ENCODE measurements around the gene ANKZF1.
"Not testable (repeated sequence)": the region's sequence is repeated elsewhere in the genome, so short reads cannot be mapped to it uniquely, and the experiment has no call there.

Gene ANKZF1

GRCh38 chr2:219254590-219255201 lies 25.1 kb downstream of the ANKZF1 start:
- DNase-seq (ENCODE audit: low read depth), result no peak

DNA sequence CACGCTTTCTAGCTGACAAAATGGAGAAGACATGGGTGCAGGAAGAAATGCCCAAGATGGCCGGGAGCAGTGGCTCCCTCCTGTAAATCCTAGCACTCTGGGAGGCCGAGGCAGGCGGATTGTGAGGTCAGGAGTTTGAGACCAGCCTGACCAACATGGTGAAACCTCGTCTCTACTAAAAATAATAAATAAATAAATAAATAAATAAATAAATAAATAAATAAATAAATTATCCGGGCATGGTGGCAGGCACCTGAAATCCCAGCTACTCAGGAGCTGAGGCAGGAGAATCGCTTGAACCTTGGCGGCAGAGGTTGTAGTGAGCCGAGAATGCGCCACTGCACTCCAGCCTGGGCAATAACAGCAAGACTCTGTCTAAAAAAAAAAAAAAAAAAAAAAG lies 29.3 kb downstream of the ANKZF1 start:
- not testable (repeated sequence) for DNase-seq (ENCODE audit: low read depth)

- DNase-seq (ENCODE audit: low read depth), result no peak
These were observed 31.6 kb downstream of the ANKZF1 start for GRCh38 chr2:219261024-219261855.

- no peak for DNase-seq (ENCODE audit: low read depth)
These were observed 36.6 kb downstream of the ANKZF1 start for GRCh38 chr2:219266232-219266631.

- no peak for DNase-seq (ENCODE audit: low read depth)
These were observed 37.3 kb downstream of the ANKZF1 start for GRCh38 chr2:219266886-219267285.

DNA sequence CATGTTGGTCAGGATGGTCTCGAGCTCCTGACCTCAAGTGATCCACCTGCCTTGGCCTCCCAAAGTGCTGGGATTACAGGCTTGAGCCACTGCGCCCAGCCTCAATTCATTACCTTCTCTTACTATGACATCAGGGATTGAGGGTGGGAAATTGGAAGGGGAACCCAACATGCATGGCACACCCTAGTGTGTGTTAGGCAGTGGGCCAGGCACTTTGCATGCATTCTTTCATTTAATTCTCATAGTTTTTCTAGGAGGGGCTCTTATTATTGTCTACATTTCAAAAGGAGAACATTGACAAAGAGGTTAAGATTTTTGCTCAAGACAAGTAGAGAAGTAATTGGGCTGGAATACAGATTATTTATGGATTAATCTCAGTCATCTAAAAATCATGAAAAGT lies 38.7 kb downstream of the ANKZF1 start:
- no peak for DNase-seq (ENCODE audit: low read depth)

DNA sequence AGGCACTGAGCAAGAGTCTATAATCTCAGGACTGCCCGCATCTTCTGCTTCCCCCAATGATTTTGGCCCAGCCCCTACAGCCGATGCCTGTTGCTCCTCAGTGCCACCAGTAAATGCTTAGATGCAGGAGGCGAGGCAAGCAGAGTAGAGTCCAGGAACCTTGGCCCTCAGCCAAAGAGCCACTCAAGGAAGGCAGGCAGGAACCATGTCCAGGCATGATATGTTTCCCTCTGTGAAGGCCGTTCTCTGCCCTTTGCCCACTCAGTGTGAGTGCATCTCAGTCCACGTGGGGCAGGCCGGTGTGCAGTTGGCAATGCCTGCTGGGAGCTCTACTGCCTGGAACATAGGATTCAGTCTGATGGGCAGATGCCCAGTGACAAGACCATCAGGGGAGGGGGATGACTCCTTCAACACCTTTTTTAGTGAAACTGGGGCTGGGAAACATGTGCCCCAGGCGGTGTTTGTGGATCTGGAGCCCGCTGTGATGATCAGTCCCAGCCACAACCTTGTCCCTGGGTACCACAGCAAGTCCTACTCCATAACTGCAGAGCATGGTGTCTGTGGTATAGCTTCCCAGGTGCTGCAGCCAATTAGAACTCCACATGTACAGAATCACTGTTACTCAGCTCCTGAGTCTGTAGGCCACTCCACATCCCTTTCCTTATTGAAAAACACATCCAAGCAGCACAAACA lies 39.9 kb downstream of the ANKZF1 start:
- DNase-seq (ENCODE audit: low read depth), result no peak

DNA sequence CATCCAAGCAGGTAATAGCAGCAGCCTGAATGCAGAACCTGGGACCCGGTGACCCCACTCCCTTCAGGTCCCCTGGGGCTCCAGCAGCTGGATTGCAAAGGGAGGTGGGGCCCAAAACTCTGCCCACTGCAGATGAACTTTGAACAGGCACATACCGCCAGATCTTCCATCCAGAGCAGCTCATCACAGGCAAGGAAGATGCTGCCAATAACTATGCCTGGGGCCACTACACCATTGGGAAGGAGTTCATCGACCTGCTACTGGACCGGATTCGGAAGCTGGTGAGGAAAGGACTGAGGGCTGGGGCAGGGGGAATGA lies 40.4 kb downstream of the ANKZF1 start:
- DNase-seq (ENCODE audit: low read depth), result no peak

- DNase-seq (ENCODE audit: low read depth), result no peak
These were observed 41.4 kb downstream of the ANKZF1 start for GRCh38 chr2:219271021-219271420.

DNA sequence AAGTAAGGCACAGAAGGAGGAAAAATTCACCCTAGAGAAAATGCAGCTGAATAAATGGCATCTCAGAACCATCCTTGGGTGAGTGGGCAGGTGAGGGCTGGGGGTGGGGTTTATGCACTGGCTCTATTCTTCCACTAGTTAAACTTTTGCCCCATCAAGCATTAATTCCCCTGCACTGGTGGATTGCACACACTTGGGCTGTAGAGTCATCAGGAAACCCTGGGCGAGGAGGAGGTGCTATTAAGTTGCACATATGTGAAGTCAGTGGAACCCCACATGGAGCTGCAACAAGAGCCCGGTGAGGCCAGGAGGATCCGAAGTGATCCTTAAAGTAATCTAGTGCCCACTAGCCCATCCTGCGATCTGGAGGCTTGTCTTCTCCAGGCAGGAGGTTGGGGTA lies 42.8 kb downstream of the ANKZF1 start:
- DNase-seq (ENCODE audit: low read depth), result no peak

DNA sequence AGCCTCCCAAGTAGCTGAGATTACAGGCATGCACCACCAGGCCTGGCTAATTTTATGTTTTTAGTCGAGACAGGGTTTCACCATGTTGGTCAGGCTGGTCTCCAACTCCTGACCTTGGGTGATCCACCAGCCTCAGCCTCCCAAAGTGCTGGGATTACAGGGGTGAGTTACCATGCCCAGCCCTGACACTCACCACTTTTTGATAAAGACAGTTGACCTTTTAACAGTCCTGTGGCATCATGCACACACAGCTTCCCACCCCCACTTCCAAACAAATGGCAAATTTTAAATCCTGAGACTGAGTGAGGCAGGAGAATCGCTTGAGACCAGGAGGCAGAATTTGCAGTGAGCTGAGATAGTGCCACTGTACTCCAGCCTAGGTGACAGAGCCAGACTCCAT lies 43.4 kb downstream of the ANKZF1 start:
- DNase-seq (ENCODE audit: low read depth), result no peak

DNA sequence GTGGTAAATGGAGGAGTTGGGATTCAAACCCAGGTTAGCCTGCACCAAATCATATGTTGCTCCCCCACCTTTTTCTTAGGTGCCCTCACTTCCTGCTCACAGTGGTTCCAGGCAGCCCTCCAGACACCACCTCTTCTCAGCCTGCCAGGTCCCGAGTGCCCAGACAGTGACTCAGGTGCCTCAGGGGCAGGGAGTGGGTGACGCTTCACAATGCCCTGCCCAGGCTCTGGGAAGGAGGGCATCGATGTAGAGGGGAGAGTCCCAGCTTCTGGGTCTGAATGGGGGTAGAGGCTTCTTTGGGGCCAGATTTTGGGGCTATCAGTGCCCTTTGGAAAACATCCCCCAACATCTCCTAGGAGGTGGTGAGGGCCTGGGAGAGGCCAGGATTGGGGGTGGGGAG lies 44.3 kb downstream of the ANKZF1 start:
- DNase-seq (ENCODE audit: low read depth), result no peak

- DNase-seq (ENCODE audit: low read depth), result no peak
These were observed 44.8 kb downstream of the ANKZF1 start for GRCh38 chr2:219274361-219274921.

- DNase-seq (ENCODE audit: low read depth), result peak; percentile 54
These were observed 48.4 kb downstream of the ANKZF1 start for GRCh38 chr2:219277703-219278654.

DNA sequence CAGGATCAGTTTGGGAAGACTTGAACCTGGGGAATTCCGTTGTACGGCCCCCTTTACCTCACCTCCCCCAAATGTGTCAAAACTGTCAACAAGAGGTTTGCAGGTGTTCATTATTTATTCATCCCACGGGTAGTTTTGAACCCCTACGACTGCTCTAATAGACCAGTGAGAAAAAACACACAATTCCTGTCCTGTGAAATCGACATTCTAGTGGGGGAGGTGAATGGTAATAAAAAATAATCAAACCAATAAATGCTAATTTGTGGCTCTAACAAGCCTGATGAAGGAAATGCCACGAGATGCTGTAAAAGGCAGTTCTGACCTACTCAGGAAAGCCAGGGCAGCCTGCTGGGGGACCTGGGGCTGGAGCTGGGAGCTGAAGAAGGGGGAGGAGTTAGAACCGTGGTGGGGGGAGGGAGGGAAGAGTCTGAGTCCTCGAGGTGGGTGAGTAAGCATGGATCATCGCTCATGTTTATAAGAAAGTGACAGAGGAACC lies 49.1 kb downstream of the ANKZF1 start:
- no peak for DNase-seq (ENCODE audit: low read depth)

DNA sequence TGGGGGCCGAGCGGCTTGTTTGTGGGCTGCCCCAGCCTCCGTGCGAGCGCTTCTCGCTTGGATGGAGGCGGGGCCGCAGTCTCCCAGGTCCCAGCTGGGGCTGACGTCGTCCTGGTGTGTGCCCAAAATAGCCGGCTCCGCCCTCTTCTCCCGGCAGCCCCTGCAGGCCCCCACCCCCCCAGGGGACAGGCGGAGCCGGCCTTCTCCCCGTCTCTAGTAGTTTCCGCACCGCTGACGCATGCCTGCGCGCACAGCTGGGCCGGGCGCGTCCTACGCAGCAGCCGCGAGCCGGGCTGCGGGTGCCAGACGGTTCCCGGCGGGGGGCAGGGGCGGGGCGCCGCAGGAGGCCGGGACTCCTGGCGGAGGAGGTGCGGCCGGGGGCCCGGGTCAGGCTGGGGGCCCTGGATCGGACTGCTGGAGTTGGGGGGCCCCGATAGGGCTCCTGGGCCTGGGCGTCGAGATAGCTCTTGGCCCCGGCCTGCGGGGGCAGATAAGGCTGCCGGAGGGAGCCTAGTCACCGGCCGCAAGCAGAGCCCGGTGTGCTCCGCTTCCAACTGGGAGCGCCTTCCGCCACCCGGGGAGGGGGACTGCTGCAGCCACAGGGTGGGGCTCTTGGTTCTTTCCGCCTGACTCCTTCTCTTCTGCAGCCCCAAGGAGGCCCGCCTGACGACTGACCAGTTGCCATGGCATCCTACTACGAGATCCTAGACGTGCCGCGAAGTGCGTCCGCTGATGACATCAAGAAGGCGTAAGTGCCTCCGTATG lies 49.7 kb downstream of the ANKZF1 start, which contains the start of gene DNAJB2:
Gene DNAJB2, plus strand, starts transcription at position 216 of the 765 bp plus-strand sequence. Its CDS starts 468 bp downstream, at position 684.
- peak; percentile 97 for DNase-seq (ENCODE audit: low read depth)

DNA sequence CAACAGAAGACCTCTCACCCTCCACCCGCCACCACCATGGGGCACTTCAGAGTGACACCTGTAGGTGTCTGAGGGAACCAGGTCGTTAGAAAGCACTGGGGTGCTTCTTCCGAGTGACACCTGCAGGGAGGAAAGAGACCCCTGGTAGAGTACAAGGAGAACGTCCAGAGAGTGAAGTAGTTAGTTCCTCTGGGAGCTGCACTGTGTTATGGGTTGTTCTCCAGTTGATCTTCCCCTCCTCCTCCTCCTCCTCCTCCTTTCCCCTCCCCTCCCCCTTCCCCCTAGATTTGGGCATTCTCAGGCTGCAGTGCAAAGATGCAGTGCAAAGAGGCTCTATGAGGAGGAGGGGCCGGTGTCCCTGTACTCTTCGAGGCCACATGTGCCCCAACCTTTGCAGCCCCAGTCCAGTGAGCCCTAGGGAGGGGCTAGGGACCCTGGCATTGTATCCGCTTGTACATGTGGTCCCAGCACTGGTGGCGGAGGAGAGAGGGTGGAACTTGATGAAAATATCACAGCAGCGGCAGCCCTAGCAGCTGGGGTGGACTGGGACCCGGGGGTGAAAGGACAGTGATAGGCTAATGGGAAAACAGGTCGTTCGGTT lies 50.4 kb downstream of the ANKZF1 start:
- DNase-seq (ENCODE audit: low read depth), result no peak

DNA sequence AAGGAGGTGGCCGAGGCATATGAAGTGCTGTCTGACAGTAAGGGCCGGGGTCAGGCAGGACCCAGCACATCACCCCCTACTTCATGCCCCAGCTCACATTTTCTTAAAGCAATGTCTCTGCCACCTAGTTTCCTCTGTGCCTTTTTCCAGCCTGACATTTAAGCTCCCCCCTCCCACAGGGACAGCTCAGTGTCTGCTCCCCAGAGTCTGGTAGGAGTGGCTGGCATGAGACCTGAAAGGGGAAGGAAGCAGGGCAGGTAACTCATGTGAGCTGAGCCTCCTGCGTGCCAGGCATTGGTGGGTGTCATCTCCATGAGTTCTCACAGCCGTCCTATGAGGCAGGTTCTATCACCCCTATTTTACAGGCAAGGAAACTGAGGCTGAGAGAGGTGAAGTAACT lies 51.0 kb downstream of the ANKZF1 start:
- no peak for DNase-seq (ENCODE audit: low read depth)

GRCh38 chr2:219281588-219281987 lies 52.0 kb downstream of the ANKZF1 start:
- no peak for DNase-seq (ENCODE audit: low read depth)

DNA sequence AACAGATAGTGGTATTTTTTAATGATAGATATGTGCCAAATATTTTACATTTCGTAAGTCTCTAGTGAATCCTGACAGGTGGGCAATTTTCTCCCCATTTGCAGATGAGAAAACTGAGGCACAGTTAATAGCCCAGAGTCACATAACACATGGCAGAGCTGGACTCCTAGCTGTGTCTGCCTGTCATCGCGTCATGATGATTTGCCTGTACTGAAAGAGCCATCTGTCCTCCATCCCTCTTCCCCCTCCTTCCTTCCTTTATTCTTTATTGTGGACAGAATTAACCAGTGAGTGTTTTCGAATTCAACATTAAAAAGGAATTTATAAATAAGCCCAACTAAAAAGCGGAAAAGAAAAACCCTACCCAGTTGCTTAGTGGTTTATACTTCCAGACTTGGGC lies 52.8 kb downstream of the ANKZF1 start:
- no peak for DNase-seq (ENCODE audit: low read depth)
